Activated effector memory CD4-positive, alpha-beta T cell treated with anti-CD3 and anti-CD28 coated beads, Interleukin-2, amount 50 U/mL, for 16 hours (primary cell): ENCODE results near the gene MED29.
A peak's percentile ranks its signal among the peaks of the same experiment; 100 is the strongest.

Experiments
- DNase-seq: peaks from one replicate; pipeline ENCODE4 v3.0.0-alpha.2; 2020

MED29 gene

DNA sequence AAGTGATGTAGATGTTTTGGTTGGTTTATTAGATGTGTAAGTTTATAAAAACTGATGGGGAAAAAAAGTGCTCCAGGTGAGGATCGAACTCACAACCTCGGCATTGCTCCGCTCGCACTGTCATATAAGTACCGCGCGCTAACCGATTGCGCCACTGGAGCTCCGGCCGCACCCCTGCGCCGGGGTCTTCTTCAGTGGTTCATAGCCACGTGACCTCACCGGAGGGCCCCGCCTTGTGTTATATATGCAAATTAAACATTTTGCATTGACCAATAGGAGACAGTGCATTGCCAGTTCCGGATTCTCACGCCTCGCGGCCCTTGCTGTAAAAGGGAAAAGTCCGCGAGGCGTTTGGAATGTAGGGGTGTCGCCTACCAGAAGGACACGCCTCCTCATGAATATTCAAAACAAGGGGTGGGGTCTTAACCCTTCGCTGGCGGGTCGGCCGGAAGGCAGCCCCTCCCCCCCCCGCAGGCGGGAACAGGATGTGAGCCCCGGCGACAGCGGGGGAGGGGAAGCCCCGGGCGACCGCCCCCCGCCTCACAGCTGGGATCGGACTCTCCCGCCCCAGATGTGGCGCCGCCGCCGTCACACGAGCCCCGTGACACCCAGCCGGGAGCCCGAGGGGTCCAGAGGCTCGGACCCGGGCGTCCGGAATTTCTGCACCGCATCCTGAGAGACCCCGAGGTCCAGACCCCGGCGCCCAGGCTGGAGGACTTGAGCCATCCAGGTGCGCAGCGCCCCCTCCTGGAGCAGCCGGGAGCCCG, 21.1 kb downstream of the MED29 start, which contains the start of gene PLEKHG2:
Gene PLEKHG2 (plus strand): TSS at position 570 of the 767 bp plus-strand sequence. CDS start 1,418 bp downstream, outside the sequence.
- peak; percentile 98 for DNase-seq

GRCh38 chr19:39412867-39413271, 21.7 kb downstream of the MED29 start:
- no peak for DNase-seq

GRCh38 chr19:39413272-39413910, 22.2 kb downstream of the MED29 start:
- DNase-seq, result peak; percentile 76

GRCh38 chr19:39413911-39414608, 22.9 kb downstream of the MED29 start:
- DNase-seq, result no peak

DNA sequence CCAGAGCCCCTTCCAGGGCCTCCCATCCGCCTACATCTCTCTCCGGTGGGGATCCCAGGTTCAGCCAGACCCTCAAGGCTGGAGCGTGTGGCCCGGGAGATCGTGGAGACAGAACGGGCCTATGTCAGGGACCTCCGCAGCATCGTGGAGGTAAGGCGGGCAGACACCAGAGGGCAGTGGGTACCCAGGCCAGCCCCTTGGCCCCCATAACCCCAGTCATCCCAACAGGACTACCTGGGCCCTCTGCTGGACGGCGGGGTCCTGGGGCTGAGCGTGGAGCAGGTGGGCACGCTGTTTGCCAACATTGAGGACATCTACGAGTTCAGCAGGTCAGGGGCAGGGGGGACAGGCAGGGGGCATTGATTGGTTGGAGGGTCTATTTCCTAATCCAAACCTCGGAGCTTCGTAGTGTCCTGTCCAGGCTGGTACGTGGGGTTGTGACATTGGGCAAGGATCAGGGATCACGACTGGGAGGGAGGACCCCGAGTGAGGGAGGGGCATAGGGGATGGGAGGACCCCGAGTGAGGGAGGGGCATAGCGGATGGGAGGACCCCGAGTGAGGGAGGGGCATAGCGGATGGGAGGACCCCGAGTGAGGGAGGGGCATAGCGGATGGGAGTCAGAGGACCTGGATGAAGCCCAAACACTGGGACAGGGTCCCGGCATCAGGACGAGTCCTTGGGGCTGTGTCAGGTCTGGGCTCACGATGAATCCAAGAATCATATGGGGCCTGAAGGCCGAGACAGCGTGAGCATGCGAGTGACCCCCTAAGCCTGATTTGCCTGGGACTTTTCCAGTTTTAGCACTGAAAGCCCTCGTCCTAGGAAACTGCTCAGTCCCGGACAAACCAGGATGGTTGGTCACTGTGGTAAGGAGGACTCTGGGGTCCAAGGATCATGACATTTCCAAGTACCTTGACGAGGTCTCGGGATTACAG, 24.2 kb downstream of the MED29 start:
- no peak for DNase-seq

GRCh38 chr19:39416152-39417120, 25.3 kb downstream of the MED29 start:
- peak; percentile 65 for DNase-seq

DNA sequence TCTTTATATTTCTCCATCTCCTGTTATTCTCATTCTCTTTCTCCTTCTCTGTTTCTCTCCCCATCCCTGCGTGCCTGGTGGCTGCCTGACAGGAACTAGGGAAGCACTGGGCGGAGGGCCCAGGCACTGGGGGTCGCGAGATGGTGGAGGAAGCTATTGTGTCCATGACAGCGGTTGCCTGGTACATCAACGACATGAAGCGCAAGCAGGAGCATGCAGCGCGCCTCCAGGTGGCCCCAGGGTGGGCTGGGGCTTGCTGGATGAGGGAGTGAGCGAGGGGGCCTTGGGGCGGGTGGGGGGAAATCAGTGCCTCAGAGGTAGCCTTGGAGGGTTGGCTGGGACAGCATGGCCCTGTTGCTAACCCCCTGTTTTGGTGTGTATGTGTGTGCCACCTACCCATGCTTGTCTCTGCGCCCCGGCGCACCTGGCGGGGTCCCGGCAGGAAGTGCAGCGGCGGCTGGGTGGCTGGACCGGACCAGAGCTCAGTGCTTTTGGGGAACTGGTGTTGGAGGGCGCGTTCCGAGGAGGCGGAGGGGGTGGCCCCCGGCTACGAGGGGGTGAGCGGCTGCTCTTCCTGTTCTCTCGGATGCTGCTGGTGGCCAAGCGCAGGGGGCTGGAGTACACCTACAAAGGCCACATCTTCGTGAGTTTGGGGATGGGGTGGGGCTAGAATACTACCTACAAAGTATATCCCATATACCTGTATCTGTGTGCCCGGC, 26.4 kb downstream of the MED29 start:
- DNase-seq, result peak; percentile 61

- no peak for DNase-seq
Observed at GRCh38 chr19:39419003-39419402, 27.8 kb downstream of the MED29 start.

- DNase-seq, result no peak
Observed at GRCh38 chr19:39420769-39421168, 29.6 kb downstream of the MED29 start.

DNA sequence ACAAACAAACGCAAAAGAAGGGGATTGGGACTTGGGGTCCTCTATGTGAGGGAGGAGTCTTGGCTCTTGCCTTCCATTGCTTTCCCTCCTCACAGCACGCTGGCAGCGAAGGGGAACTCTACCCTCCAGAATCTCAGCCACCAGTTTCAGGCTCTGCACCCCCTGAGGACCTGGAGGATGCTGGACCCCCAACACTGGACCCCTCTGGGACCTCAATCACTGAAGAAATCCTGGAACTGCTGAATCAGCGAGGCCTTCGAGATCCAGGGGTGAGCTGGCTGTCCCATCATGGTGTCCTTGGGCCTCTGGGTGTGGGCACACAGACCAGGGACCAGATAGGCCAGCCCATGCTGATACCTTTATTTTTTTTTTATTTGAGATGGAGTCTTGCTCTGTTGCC, 30.8 kb downstream of the MED29 start:
- no peak for DNase-seq

DNA sequence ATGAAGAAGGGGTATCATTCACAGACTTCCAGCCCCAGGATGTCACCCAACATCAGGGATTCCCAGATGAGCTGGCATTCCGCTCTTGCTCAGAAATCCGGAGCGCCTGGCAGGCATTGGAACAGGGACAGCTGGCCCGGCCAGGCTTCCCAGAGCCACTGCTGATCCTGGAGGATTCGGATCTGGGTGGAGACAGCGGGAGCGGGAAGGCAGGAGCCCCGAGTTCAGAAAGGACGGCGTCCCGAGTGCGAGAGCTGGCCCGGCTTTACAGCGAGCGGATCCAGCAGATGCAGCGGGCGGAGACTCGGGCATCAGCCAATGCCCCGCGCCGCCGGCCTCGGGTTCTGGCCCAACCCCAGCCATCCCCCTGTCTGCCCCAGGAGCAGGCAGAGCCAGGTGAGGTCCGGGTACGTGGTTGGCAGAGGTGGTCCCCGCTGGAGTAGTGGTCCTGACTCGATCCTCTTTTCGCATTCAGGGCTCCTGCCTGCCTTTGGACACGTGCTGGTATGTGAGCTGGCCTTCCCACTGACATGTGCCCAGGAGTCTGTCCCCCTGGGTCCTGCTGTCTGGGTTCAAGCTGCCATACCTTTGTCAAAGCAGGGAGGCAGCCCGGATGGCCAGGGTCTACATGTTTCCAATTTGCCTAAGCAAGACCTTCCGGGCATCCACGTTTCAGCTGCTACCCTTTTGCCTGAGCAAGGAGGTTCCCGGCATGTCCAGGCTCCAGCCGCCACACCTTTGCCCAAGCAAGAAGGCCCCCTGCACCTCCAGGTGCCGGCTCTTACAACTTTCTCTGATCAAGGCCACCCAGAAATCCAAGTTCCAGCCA, 32.3 kb downstream of the MED29 start:
- DNase-seq, result no peak

DNA sequence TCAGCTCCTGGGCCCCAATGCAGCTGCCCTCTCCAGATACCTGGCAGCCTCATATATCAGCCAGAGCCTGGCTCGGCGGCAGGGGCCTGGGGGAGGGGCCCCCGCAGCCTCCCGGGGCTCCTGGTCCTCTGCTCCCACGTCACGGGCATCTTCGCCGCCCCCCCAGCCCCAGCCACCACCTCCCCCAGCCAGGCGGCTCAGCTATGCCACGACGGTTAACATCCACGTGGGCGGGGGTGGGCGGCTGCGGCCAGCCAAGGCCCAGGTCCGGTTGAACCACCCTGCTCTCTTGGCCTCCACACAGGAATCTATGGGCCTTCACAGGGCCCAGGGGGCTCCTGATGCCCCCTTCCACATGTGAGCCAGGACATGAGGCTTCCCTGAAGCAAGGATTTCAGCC, 33.8 kb downstream of the MED29 start:
- no peak for DNase-seq

DNA sequence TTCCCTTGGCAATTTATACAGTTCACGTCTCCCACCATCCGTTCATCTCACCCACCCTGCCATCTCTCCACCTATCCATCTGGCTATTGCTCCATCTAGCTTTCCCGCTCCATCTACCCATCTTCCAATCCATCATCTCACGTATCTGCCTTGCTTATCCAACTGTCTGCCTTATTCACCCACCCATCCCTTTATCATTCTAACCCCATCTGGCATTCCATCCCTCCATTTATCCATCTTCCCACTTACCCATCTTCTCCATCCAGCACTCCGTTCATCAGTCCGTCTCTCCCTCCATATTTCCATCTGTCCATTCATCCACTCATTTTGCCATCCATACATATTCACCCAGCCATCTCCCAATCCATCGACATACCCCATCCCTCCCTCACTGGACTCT, 34.6 kb downstream of the MED29 start:
- no peak for DNase-seq

GRCh38 chr19:39426170-39426569, 35.0 kb downstream of the MED29 start:
- no peak for DNase-seq

- DNase-seq, result no peak
Observed at GRCh38 chr19:39427707-39428106, 36.5 kb downstream of the MED29 start.

DNA sequence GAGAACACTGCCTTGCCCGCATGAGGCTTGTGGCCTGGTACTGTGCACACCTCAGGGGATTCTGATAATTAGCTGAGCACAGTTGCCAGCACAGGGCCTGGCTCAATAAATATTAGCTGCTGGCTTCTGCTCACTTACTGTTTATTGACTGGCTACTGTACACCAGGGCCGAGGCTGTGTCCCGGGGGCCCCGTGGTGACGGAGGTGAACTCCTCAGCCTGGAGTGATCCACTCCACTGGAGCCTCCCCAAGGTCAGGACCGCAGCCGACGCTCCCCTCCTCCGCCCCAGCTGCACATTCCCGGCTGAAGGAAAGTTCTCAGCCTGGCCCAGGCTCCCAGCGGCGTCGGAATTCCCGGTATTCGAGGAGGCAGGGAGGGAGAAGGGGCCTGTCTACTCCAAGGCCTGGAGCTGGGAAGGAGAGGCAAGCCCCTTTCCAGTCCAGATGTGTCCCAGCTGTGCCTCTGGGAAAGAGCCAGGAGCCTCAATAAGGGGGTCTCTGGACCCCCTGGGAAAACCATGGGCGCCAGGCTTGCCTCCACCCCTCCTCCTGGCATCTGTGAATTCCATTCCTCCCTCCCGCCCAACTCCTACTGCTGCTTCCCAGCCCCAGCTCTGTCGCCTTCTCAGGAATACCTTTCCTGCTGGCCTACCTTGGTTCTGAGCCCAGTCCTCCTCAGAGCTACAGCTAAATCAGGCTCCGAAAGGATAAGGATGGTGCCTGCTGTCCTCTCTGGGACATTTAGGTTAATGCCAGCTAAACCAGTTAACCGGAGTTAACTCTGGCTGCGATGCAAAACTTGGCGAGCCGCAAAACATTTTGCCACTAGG, 37.3 kb downstream of the MED29 start:
- no peak for DNase-seq

GRCh38 chr19:39430675-39431593, 39.8 kb downstream of the MED29 start:
- peak; percentile 89 for DNase-seq

- DNase-seq, result no peak
Observed at GRCh38 chr19:39432677-39433025, 41.5 kb downstream of the MED29 start.
